Ectodermal cell (in vitro differentiated cells): ENCODE data around the gene USP1. TPM values are rescaled to one million over a fixed set of nuclear protein-coding genes. Genes with fewer than 3 reads are reported as not detected.

ENCODE experiments used
- H3K27ac ChIP-seq: 2 replicates; pipeline ENCODE4 v1.7.0; 2013; ENCODE audit warnings: mild to moderate bottlenecking, low read depth, low read length; ENCODE audit not compliant: insufficient read depth, poor library complexity, severe bottlenecking
- H3K27me3 ChIP-seq: 2 replicates; pipeline ENCODE4 v1.7.0; 2013; ENCODE audit warnings: mild to moderate bottlenecking, low read length; ENCODE audit not compliant: insufficient read depth, control insufficient read depth, poor library complexity, severe bottlenecking
- H3K36me3 ChIP-seq: one replicate; pipeline ENCODE4 v1.7.0; 2013; ENCODE audit warnings: low read length; ENCODE audit not compliant: control insufficient read depth, insufficient read depth
- H3K4me1 ChIP-seq: one replicate; pipeline ENCODE4 v1.7.0; 2013; ENCODE audit warnings: low read length; ENCODE audit not compliant: control insufficient read depth, insufficient read depth
- H3K4me3 ChIP-seq: 2 replicates; pipeline ENCODE4 v1.7.0; 2013; ENCODE audit warnings: low read depth, low read length, control low read depth; ENCODE audit not compliant: insufficient read depth
- H3K9me3 ChIP-seq: 2 replicates; pipeline ENCODE4 v1.7.0; 2013; ENCODE audit warnings: mild to moderate bottlenecking, low read length, moderate library complexity; ENCODE audit not compliant: control insufficient read depth
- WGBS, 2 experiments: methylation state at CpG; one replicate each; pipeline ENCODE4 v1.1.7; 2013; ENCODE audit warnings: missing lambda C conversion rate in 2 of 2; 5-methylcytosine and 5-hydroxymethylcytosine counted together
- polyA plus RNA-seq, 4 experiments: library from polyadenylated mRNA; stranded (reverse); fragments of 50-300 nt; gene quantifications; one replicate each; pipeline ENCODE4 v1.2.3, GENCODE V29; 2013

The USP1 gene, protein sequence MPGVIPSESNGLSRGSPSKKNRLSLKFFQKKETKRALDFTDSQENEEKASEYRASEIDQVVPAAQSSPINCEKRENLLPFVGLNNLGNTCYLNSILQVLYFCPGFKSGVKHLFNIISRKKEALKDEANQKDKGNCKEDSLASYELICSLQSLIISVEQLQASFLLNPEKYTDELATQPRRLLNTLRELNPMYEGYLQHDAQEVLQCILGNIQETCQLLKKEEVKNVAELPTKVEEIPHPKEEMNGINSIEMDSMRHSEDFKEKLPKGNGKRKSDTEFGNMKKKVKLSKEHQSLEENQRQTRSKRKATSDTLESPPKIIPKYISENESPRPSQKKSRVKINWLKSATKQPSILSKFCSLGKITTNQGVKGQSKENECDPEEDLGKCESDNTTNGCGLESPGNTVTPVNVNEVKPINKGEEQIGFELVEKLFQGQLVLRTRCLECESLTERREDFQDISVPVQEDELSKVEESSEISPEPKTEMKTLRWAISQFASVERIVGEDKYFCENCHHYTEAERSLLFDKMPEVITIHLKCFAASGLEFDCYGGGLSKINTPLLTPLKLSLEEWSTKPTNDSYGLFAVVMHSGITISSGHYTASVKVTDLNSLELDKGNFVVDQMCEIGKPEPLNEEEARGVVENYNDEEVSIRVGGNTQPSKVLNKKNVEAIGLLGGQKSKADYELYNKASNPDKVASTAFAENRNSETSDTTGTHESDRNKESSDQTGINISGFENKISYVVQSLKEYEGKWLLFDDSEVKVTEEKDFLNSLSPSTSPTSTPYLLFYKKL
- 62.8 TPM for polyA plus RNA-seq (2013, experiment 1 of 4)
- polyA plus RNA-seq (2013, experiment 2 of 4), result 65.2 TPM
- 52.5 TPM for polyA plus RNA-seq (2013, experiment 3 of 4)
- polyA plus RNA-seq (2013, experiment 4 of 4), result 55.2 TPM

DNA sequence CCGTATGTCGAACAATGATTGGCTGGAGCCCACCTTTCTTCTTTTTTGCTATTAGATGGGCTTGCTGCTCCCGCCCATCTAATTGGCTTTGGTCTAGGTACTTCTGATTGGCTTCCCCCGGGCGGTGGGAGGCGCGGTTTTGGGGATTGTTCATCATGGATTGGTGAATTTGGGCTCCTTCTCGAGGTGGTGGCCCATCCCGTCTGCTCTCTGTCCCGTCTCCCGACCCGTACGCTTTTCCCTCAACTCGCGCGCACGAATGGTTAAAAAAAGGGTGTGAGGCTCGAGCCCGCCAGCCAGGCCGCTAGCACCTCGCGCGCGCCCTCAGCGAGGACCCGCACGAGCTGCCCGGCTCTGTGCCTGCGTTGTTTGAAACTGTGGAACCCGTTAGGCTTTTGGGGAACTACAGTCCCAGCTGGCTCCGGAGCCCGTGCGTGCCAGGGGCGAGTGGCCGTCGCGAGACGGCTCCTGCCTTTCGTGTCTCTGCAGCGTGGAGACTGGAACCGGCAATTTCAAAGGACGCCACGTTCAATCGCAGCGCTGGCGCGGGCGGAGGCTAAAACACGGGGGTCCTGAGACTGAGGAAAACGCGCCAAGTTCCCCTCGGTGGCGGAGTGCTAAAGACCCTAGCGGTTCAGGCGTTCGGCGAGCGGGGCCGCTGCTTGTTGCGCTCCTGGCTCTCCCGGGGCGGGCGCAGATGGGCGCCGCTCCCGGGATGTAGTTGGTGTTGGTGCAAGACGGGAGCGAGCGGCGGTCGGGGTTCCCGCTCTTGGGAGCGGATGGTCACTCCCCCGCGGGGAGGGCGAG, at the start of gene USP1:
USP1 (plus strand) TSS at position 584 of the 807 bp plus-strand sequence. CDS start 2,819 bp downstream, outside the sequence.
- Histone ChIP-seq H3K27ac (peak within 1 kb of the TSS; percentile 100), H3K9me3 (no peaks in the 10 kb centered on the region), H3K4me1 (no peaks in the 10 kb centered on the region), H3K36me3 (no peaks in the 10 kb centered on the region), H3K4me3 (peak within 1 kb of the TSS; percentile 94), H3K27me3 (no peaks in the 10 kb centered on the region)
- WGBS, 2 experiments, result 0% methylated on average over 76 of the region's 76 CpGs

DNA sequence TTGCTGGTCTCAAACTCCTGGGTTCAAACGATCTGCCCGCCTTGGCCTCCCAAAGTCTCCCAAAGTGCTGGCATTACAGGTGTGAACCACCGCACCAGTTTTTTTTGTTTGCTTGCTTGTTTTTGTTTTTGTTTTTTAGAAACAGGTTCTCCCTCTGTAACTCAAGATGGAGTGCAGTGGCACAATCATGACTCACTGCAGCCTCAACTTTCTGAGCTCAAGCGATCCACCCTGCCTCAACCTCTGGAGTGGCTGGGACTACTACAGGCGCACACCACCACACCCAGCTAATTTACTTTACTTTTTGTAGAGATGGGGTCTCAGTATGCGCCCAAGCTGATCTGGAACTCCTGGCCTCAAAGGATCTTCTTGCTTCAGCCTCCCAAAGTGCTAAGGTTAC, 47.3 kb upstream of the USP1 start:
- H3K27ac ChIP-seq, result no peak overlapping the region
- H3K9me3 ChIP-seq, result no peaks in the 10 kb centered on the region
- 91 to 94% methylated on average over 6 of the region's 6 CpGs for WGBS, 2 experiments
- H3K4me1 ChIP-seq, result no peaks in the 10 kb centered on the region
- H3K36me3 ChIP-seq, result no peaks in the 10 kb centered on the region
- no peaks in the 10 kb centered on the region for H3K27me3 ChIP-seq
- no peak overlapping the region for H3K4me3 ChIP-seq

DNA sequence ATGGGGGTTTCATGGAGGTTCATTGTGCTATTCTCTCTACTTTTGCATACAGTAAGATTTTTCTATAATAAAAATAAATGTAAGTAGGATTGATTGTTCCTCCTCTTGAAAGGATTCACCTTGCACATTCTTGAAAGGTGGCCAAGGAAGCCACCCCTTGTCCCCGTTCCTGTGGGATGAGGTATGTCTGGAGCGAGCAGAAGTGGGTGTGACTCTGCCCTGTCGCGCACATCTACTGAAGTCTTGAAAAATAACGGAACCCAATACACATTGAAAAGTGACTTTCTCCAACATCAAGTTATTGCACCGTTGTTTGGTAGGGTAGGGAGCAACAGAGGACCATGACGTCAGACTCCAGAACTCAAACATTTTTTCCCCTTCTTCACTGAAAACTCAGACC, 46.8 kb upstream of the USP1 start:
- WGBS, 2 experiments, result 94 to 97% methylated on average over 7 of the region's 7 CpGs
- no peak overlapping the region for H3K27ac ChIP-seq
- H3K27me3 ChIP-seq, result no peaks in the 10 kb centered on the region
- H3K4me1 ChIP-seq, result peaks cover 2% of the 10 kb centered on the region
- H3K4me3 ChIP-seq, result no peak overlapping the region
- no peaks in the 10 kb centered on the region for H3K36me3 ChIP-seq
- no peaks in the 10 kb centered on the region for H3K9me3 ChIP-seq

DNA sequence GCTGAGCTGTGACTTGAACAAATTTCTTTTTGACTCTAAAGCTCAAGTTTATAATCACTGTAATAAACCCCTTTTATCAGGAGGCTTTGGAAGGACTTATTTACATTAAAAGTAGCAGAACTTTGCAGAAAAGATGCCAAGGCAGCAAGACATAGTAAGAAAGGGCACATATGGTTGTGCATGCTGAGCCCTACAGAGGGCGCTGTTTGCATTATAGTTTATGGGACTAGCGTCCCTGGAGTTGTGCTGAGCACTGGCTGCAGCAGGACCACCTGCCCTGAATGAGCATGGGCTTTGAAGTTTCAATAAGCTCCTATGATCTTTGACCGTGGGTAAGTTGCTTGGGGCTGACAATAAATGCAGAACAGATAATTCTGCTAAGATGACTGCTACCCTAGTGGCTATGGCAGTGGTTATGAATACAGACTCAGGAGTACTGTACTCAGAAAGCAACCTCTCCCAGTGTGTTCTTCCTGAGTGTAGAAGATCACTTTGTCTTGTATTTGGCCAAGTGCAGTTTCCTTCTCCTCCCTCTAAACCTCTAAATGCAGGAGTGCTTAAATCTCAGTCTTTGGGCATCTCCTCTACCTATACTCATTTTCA, 45.4 kb upstream of the USP1 start:
- WGBS, 2 experiments, result 23 to 25% methylated on average over 3 of the region's 3 CpGs
- Histone ChIP-seq H3K27me3 (no peaks in the 10 kb centered on the region), H3K9me3 (no peaks in the 10 kb centered on the region), H3K27ac (no peak overlapping the region), H3K4me1 (peaks cover 4% of the 10 kb centered on the region), H3K36me3 (no peaks in the 10 kb centered on the region), H3K4me3 (no peak overlapping the region)

DNA sequence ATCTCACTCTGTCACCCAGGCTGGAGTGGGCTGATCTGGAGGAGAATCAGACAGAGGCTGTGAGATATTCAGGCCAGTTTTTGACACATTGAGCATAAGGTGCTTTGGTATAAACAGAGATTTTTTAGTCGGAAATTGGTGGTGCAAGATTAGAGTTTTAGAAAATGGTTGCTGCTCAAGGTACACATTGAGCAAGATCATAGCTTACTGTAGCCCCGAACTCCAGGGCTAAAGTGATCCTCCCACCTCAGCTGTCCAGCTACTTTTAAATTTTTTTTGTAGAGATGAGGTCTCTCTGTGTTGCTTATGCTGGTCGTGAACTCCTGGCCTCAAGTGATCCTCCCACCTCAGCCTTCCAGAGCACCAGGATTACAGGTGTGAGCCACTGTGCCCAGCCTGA, 43.9 kb upstream of the USP1 start:
- Histone ChIP-seq H3K4me3 (no peak overlapping the region), H3K27me3 (no peaks in the 10 kb centered on the region), H3K9me3 (no peaks in the 10 kb centered on the region), H3K36me3 (no peaks in the 10 kb centered on the region), H3K27ac (no peak overlapping the region), H3K4me1 (peaks cover 4% of the 10 kb centered on the region)
- 91 to 93% methylated on average over 3 of the region's 3 CpGs for WGBS, 2 experiments

DNA sequence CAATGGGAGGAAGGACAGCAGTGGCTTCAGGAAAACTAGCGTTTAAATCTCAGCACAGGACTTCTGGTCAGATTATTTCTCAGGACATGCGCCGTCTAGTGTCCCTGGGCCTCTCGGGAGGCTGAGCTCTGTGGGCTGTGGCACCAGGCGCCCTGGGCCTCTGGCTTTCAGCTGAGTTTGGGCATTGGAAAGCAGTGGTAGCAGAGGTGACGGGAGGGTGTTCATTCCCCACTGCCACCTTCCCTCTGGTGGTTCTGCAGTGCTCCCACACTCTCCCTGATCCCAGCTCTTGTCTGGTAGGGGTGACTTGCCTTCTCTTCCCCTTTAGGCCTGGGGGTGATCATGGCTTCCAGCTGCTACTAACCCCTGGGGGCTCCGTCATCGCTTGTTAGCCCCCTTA, 42.2 kb upstream of the USP1 start:
- no peak overlapping the region for H3K4me3 ChIP-seq
- H3K27ac ChIP-seq, result no peak overlapping the region
- 92 to 94% methylated on average over 8 of the region's 8 CpGs for WGBS, 2 experiments
- H3K27me3 ChIP-seq, result no peaks in the 10 kb centered on the region
- H3K4me1 ChIP-seq, result peaks cover 4% of the 10 kb centered on the region
- H3K36me3 ChIP-seq, result no peaks in the 10 kb centered on the region
- no peaks in the 10 kb centered on the region for H3K9me3 ChIP-seq

DNA sequence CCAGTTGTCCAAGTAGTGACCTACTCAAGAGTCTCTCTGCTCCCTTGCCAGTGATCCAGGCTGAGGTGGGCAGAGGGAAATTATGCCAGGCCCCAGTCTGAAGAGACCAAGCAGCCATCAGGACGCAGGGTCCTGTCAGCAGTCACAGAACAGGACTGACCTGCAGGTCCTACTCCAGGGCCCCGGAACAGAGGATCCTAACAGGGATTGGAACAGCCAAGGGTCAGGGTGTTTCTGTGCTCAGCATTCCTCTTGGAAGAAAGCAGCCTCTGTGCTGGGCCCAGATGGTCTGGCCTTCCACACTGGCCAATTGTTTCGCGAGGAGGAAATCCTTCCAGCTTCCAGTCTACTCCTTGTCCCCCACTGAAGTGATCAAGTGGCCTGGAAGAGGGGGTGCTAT, 41.6 kb upstream of the USP1 start:
- Histone ChIP-seq H3K9me3 (no peaks in the 10 kb centered on the region), H3K4me1 (peaks cover 4% of the 10 kb centered on the region), H3K27ac (no peak overlapping the region), H3K4me3 (no peak overlapping the region), H3K27me3 (no peaks in the 10 kb centered on the region), H3K36me3 (no peaks in the 10 kb centered on the region)
- WGBS, 2 experiments, result 93 to 95% methylated on average over 4 of the region's 4 CpGs

DNA sequence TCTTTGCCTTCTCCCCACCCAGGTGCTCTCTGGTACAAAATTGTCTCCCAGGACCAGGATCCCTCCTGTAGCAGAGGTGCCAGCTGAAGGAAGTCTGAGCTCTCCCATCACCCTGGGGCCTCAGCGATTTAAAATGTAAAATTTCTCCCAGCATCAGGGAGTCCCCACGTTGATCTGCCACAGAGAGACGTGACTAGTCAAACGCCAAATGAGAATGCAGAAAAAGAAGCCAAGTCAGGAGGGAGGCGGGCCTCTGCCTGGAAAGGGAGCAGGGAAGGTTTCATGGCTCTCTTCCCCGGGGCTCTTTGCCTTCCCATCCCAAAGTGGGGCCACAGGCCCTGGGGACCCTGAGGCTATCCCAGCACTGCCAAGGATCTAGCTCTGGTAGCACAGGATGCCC, 40.0 kb upstream of the USP1 start:
- no peak overlapping the region for H3K27ac ChIP-seq
- peaks cover 17% of the 10 kb centered on the region for H3K4me1 ChIP-seq
- H3K9me3 ChIP-seq, result no peaks in the 10 kb centered on the region
- H3K36me3 ChIP-seq, result no peaks in the 10 kb centered on the region
- no peaks in the 10 kb centered on the region for H3K27me3 ChIP-seq
- H3K4me3 ChIP-seq, result no peak overlapping the region
- WGBS, 2 experiments, result 51 to 56% methylated on average over 6 of the region's 6 CpGs

DNA sequence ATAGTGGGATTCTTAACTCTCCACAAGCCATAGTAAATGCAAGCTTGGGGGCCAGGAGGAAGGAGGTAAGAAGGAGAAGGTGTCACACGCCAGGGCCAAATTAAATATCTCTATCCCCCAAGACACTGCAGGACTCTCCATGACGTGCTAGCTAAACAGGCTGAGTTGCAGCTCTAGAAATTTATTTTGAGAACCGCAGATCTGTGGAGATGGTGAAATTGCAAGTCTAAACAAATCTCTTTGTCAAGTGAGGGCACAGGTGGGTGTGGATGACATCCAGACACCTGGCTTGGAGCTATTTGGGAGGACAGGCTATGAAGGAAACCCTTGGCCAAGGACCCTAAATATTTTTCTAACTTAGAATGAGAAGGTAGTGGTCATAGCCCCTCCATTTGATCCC, 39.5 kb upstream of the USP1 start:
- no peaks in the 10 kb centered on the region for H3K36me3 ChIP-seq
- H3K4me3 ChIP-seq, result no peak overlapping the region
- H3K27ac ChIP-seq, result no peak overlapping the region
- no peaks in the 10 kb centered on the region for H3K9me3 ChIP-seq
- peaks cover 17% of the 10 kb centered on the region for H3K4me1 ChIP-seq
- WGBS, 2 experiments, result 99 to 100% methylated on average over 2 to 3 of the region's 3 CpGs
- H3K27me3 ChIP-seq, result no peaks in the 10 kb centered on the region
